NCI-H460 (cell line): ENCODE data around the gene B3GLCT. TPM values are rescaled to one million over a fixed set of nuclear protein-coding genes. Genes with fewer than 3 reads are reported as not detected.

Experiments used
- total RNA-seq: library from RNA; depleted of rRNA; stranded (reverse); fragments of >200 nt; shearing (Covaris generic); gene quantifications from 2 replicates; pipeline ENCODE4 v1.2.3, GENCODE V29; 2014; rRNA removed

Gene B3GLCT
- total RNA-seq, 1 experiment from 2014 or later, result 4.2 TPM

Other genes with a start within 250 kb of the B3GLCT start
- 45.9 and 49.8 TPM in 2 replicates for gene HSPH1, start 38.1 kb upstream of the B3GLCT start, total RNA-seq